AG04450 (cell line): ENCODE data around the gene MRM2. TPM values are rescaled to one million over a fixed set of nuclear protein-coding genes. Genes with fewer than 3 reads are reported as not detected.

Source experiments
- CTCF ChIA-PET: fragments of 300-600, 350-600 bp; formaldehyde crosslinking; extraction: SDS; loops from one replicate; lab custom pipeline; 2022; ENCODE audit warnings: antibody characterized with exemption, inconsistent platforms; lab: Charles Lee
- POLR2A ChIA-PET: fragments of 350-600 bp; formaldehyde crosslinking; extraction: SDS; loops from one replicate; lab custom pipeline; 2021; ENCODE audit warnings: antibody characterized with exemption, inconsistent platforms; lab: Yijun Ruan, JAX
- DNase-seq: peaks from one replicate; pipeline ENCODE4 v3.0.0-alpha.2; 2011; ENCODE audit warnings: low read depth, low spot score
- H3K27ac ChIP-seq: one replicate; pipeline ENCODE4 v1.5.1; 2012; ENCODE audit warnings: low read depth, low read length, control low read depth
- H3K27me3 ChIP-seq: one replicate; pipeline ENCODE4 v1.6.0; 2012; ENCODE audit warnings: low read length; ENCODE audit not compliant: control insufficient read depth, insufficient read depth
- H3K4me3 ChIP-seq: 2 replicates; pipeline ENCODE4 v1.5.1; 2011; ENCODE audit warnings: mild to moderate bottlenecking, low read depth, low read length, control low read depth
- H3K9me3 ChIP-seq: 2 replicates; pipeline ENCODE4 v1.5.1; 2012; ENCODE audit warnings: low read length; ENCODE audit not compliant: control insufficient read depth, insufficient read depth
- CTCF ChIP-seq: IDR thresholded peaks from 2 replicates; pipeline ENCODE4 v1.5.1; 2011; ENCODE audit warnings: low read depth, low read length, control low read depth, inconsistent platforms
- polyA plus RNA-seq: library from polyadenylated mRNA; depleted of rRNA; stranded (reverse); fragments of >200 nt; gene quantifications from 2 replicates; pipeline ENCODE4 v1.2.3, GENCODE V29; 2011

MRM2 gene
- polyA plus RNA-seq, 1 experiment = 18.4 TPM

GRCh38 chr7:2263176-2263575 lies 21.2 kb upstream of the MRM2 start:
- ChIA-PET POLR2A (no interaction called here), CTCF (no interaction called here)
- no peak for DNase-seq
- Histone ChIP-seq H3K27me3 (no peaks in the 10 kb centered on the region), H3K9me3 (no peaks in the 10 kb centered on the region; the same call in 1 of the 2 replicates), H3K4me3 (no peak overlapping the region), H3K27ac (no peak overlapping the region)
- TF ChIP-seq CTCF = no peak

- Histone ChIP-seq H3K27ac (no peak overlapping the region), H3K27me3 (no peaks in the 10 kb centered on the region), H3K4me3 (no peak overlapping the region), H3K9me3 (no peaks in the 10 kb centered on the region; the same call in 1 of the 2 replicates)
- TF ChIP-seq CTCF = no peak
- POLR2A ChIA-PET = interaction anchor here (0.5 to 0.6 kb wide), 2 partner anchors 35 to 279 kb away, joined by 3 to 4 read pairs; no protein-coding TSS in a partner anchor
- DNase-seq = no peak
- CTCF ChIA-PET = no interaction called here
Observed at GRCh38 chr7:2261611-2262010, 19.6 kb upstream of the MRM2 start.

- TF ChIP-seq CTCF = no peak
- CTCF ChIA-PET = interaction anchor here (1.3 kb wide), 1 partner anchor 12 kb away, joined by 4 read pairs; no protein-coding TSS in a partner anchor
- Histone ChIP-seq H3K27ac (no peak overlapping the region), H3K27me3 (no peaks in the 10 kb centered on the region), H3K4me3 (no peak overlapping the region), H3K9me3 (no peaks in the 10 kb centered on the region; the same call in 1 of the 2 replicates)
- no peak for DNase-seq
- POLR2A ChIA-PET = no interaction called here
Observed at GRCh38 chr7:2260820-2261219, 18.8 kb upstream of the MRM2 start.

GRCh38 chr7:2259480-2259879 lies 17.5 kb upstream of the MRM2 start:
- POLR2A ChIA-PET = no interaction called here

More at GRCh38 chr7:2259480-2259879, 17.5 kb upstream of the MRM2 start:
- CTCF ChIA-PET = no interaction called here
- H3K9me3 ChIP-seq = no peaks in the 10 kb centered on the region; the same call in 1 of the 2 replicates
- TF ChIP-seq CTCF = no peak
- no peak overlapping the region for H3K4me3 ChIP-seq
- DNase-seq = no peak
- H3K27me3 ChIP-seq = no peaks in the 10 kb centered on the region
- no peak overlapping the region for H3K27ac ChIP-seq
